Kasumi-1 (cell line): Measurements from ENCODE around the gene GCSAML.
A peak's percentile ranks its signal among the peaks of the same experiment; 100 is the strongest.
"Not testable (repeated sequence)": the region's sequence is repeated elsewhere in the genome, so short reads cannot be mapped to it uniquely, and the experiment has no call there.

Source experiments
- DNase-seq, 2 experiments: peaks; one replicate each; lab custom pipeline; 2025; lab: John Stamatoyannopoulos, UW

The GCSAML gene

GRCh38 chr1:247548769-247549182, at the start of gene GCSAML:
TSS of gene GCSAML (plus strand) at chr1:247549134. CDS start at chr1:247549192, 58 bp downstream.
- DNase-seq, result no peak

GRCh38 chr1:247500865-247501264, 48.1 kb upstream of the GCSAML start:
- no peak for DNase-seq

GRCh38 chr1:247506831-247507230, 42.1 kb upstream of the GCSAML start:
- DNase-seq, result no peak

- no peak for DNase-seq
Measured at GRCh38 chr1:247517795-247518612, 30.9 kb upstream of the GCSAML start.

GRCh38 chr1:247518613-247518891, 30.4 kb upstream of the GCSAML start:
- no peak for DNase-seq

- not testable (repeated sequence) for DNase-seq
Measured at GRCh38 chr1:247521886-247522285, 27.0 kb upstream of the GCSAML start.

GRCh38 chr1:247528812-247529474, 20.0 kb upstream of the GCSAML start:
- DNase-seq, result no peak

- peak in 1 of 2 experiments; percentile 32 for DNase-seq
Measured at GRCh38 chr1:247529771-247530355, 19.1 kb upstream of the GCSAML start.

GRCh38 chr1:247530785-247531184, 18.1 kb upstream of the GCSAML start:
- no peak for DNase-seq

GRCh38 chr1:247531937-247532336, 17.0 kb upstream of the GCSAML start:
- no peak for DNase-seq

- no peak for DNase-seq
Measured at GRCh38 chr1:247535402-247535801, 13.5 kb upstream of the GCSAML start.

- no peak for DNase-seq
Measured at GRCh38 chr1:247536340-247536739, 12.6 kb upstream of the GCSAML start, which contains the start of gene OR2C3. TSS of gene OR2C3 (minus strand) at chr1:247536440. CDS start at chr1:247532511, 3,929 bp downstream.

- no peak for DNase-seq
Measured at GRCh38 chr1:247538561-247538960, 10.4 kb upstream of the GCSAML start.

GRCh38 chr1:247539215-247539614, 9.7 kb upstream of the GCSAML start:
- DNase-seq, result no peak

GRCh38 chr1:247540581-247540980, 8.4 kb upstream of the GCSAML start:
- no peak for DNase-seq

- peak; percentile 10 to 13 for DNase-seq
Measured at GRCh38 chr1:247542811-247543210, 6.1 kb upstream of the GCSAML start.

- DNase-seq, result peak; percentile 70 to 75
Measured at GRCh38 chr1:247548092-247548491, 842 bp upstream of the GCSAML start.

GRCh38 chr1:247551721-247552120, 2.8 kb downstream of the GCSAML start:
- no peak for DNase-seq

GRCh38 chr1:247552231-247552630, 3.3 kb downstream of the GCSAML start:
- no peak for DNase-seq

- no peak for DNase-seq
Measured at GRCh38 chr1:247557926-247558674, 9.2 kb downstream of the GCSAML start.

- DNase-seq, result no peak
Measured at GRCh38 chr1:247561711-247562110, 12.8 kb downstream of the GCSAML start.

- DNase-seq, result no peak
Measured at GRCh38 chr1:247562198-247562597, 13.3 kb downstream of the GCSAML start.
